ENCODE results near the gene TCEANC2.

Gene TCEANC2

DNA sequence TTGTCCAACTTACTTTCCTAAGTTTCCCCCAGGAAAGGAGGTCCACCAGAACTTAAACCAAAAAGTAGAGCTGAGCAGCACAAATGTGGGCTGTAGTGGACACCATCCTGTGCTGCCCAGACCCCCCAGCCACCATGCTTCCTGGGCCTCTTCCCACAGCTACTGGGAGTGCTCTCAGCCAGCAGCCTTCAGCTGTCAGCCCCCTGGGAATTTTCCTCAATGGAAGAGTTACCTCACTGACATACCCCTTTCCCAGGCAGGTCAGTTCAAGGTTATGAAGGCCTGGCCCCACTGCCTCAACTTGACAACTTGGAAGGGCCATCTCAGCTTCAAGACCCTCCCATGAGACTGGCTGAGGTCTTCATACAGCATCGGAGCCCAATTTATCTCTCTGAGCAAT lies 51.7 kb downstream of the TCEANC2 start:
- peaks cover 5% of the 10 kb centered on the region for H3K4me1 ChIP-seq (ENCODE audit: control insufficient read depth, insufficient read depth, low read length, poor library complexity, severe bottlenecking)
- WGBS, 2 experiments (ENCODE audit: insufficient coverage in 2 of 2): 67 to 86% methylated on average over 1 of the region's 1 CpG
- no peaks in the 10 kb centered on the region for H3K9me3 ChIP-seq (ENCODE audit: control insufficient read depth, low read length)
- no peak overlapping the region for H3K4me3 ChIP-seq (ENCODE audit: extremely low read depth, insufficient read depth, low read length, poor library complexity, severe bottlenecking)
- no peak overlapping the region for H3K27ac ChIP-seq (ENCODE audit: low read depth, low read length, severe bottlenecking)
- no peaks in the 10 kb centered on the region for H3K36me3 ChIP-seq (ENCODE audit: control insufficient read depth, insufficient read depth, low read length)

- 80 to 94% methylated on average over 1 to 5 of the region's 6 CpGs for WGBS, 2 experiments (ENCODE audit: insufficient coverage in 2 of 2)
- no peaks in the 10 kb centered on the region for H3K36me3 ChIP-seq (ENCODE audit: control insufficient read depth, insufficient read depth, low read length)
- H3K4me3 ChIP-seq (ENCODE audit: extremely low read depth, insufficient read depth, low read length, poor library complexity, severe bottlenecking): no peak overlapping the region
- H3K9me3 ChIP-seq (ENCODE audit: control insufficient read depth, low read length): no peaks in the 10 kb centered on the region
- peaks cover 5% of the 10 kb centered on the region for H3K4me1 ChIP-seq (ENCODE audit: control insufficient read depth, insufficient read depth, low read length, poor library complexity, severe bottlenecking)
- no peak overlapping the region for H3K27ac ChIP-seq (ENCODE audit: low read depth, low read length, severe bottlenecking)
Observed at GRCh38 chr1:54105736-54106269, 52.4 kb downstream of the TCEANC2 start.

GRCh38 chr1:54107131-54107530 lies 53.7 kb downstream of the TCEANC2 start:
- peaks cover 5% of the 10 kb centered on the region for H3K4me1 ChIP-seq (ENCODE audit: control insufficient read depth, insufficient read depth, low read length, poor library complexity, severe bottlenecking)
- H3K36me3 ChIP-seq (ENCODE audit: control insufficient read depth, insufficient read depth, low read length): no peaks in the 10 kb centered on the region
- no peaks in the 10 kb centered on the region for H3K9me3 ChIP-seq (ENCODE audit: control insufficient read depth, low read length)
- H3K27ac ChIP-seq (ENCODE audit: low read depth, low read length, severe bottlenecking): no peak overlapping the region
- H3K4me3 ChIP-seq (ENCODE audit: extremely low read depth, insufficient read depth, low read length, poor library complexity, severe bottlenecking): no peak overlapping the region
- 94 to 100% methylated on average over 1 to 2 of the region's 2 CpGs for WGBS, 2 experiments (ENCODE audit: insufficient coverage in 2 of 2)

DNA sequence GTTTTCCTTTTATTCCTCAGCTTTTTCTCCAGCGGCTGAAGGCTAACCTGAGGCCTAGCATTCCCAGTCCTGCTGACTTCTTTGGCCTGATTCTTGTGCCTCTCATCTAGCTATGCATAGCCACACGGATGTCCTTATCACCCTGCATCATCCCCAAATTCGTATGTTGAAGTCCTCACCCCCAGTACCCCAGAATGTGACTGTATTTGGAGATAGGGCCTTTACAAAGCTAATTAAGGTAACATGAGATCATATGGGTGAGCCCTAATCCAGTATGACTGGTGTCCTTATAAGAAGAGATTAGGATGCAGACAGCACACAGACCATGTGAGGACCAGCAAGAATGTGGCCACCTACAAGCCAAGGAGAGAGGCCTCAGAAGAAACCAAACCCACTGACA lies 54.7 kb downstream of the TCEANC2 start:
- Histone ChIP-seq H3K36me3 (ENCODE audit: control insufficient read depth, insufficient read depth, low read length) (no peaks in the 10 kb centered on the region), H3K27ac (ENCODE audit: low read depth, low read length, severe bottlenecking) (no peak overlapping the region), H3K4me1 (ENCODE audit: control insufficient read depth, insufficient read depth, low read length, poor library complexity, severe bottlenecking) (peaks cover 5% of the 10 kb centered on the region), H3K9me3 (ENCODE audit: control insufficient read depth, low read length) (no peaks in the 10 kb centered on the region), H3K4me3 (ENCODE audit: extremely low read depth, insufficient read depth, low read length, poor library complexity, severe bottlenecking) (no peak overlapping the region)
- WGBS, 2 experiments (ENCODE audit: insufficient coverage in 2 of 2): 80 to 100% methylated on average over 1 to 2 of the region's 3 CpGs

GRCh38 chr1:54109129-54110090 lies 56.0 kb downstream of the TCEANC2 start:
- H3K4me3 ChIP-seq (ENCODE audit: extremely low read depth, insufficient read depth, low read length, poor library complexity, severe bottlenecking): no peak overlapping the region
- H3K9me3 ChIP-seq (ENCODE audit: control insufficient read depth, low read length): no peaks in the 10 kb centered on the region
- H3K27ac ChIP-seq (ENCODE audit: low read depth, low read length, severe bottlenecking): no peak overlapping the region
- H3K4me1 ChIP-seq (ENCODE audit: control insufficient read depth, insufficient read depth, low read length, poor library complexity, severe bottlenecking): peaks cover 5% of the 10 kb centered on the region
- 88 to 93% methylated on average over 4 to 5 of the region's 6 CpGs for WGBS, 2 experiments (ENCODE audit: insufficient coverage in 2 of 2)
- H3K36me3 ChIP-seq (ENCODE audit: control insufficient read depth, insufficient read depth, low read length): no peaks in the 10 kb centered on the region

DNA sequence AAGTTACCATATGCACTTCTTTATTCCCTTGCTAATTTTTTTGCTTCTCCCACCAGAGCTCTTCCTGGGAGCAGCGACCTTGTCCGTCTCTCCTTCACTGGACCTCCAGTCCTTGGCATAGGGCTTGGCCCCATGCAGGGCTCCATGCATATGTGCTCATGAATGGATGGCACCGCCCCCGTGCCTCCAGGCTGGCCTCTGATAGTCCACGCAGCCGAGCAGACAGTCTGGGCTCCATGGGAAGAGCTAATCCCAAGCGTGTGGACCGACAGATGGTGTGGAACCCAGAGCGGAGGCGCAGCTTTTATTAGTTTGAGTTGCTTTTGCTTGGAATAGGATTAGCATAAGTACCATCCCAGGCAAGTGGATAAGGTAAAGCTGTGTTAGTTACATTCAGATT lies 57.6 kb downstream of the TCEANC2 start:
- Histone ChIP-seq H3K27ac (ENCODE audit: low read depth, low read length, severe bottlenecking) (no peak overlapping the region), H3K4me3 (ENCODE audit: extremely low read depth, insufficient read depth, low read length, poor library complexity, severe bottlenecking) (no peak overlapping the region), H3K4me1 (ENCODE audit: control insufficient read depth, insufficient read depth, low read length, poor library complexity, severe bottlenecking) (no peaks in the 10 kb centered on the region), H3K9me3 (ENCODE audit: control insufficient read depth, low read length) (no peaks in the 10 kb centered on the region), H3K36me3 (ENCODE audit: control insufficient read depth, insufficient read depth, low read length) (no peaks in the 10 kb centered on the region)
- whole genome bisulfite sequencing, 2 experiments (ENCODE audit: insufficient coverage in 2 of 2): 90% methylated on average over 9 to 10 of the region's 10 CpGs

- no peak overlapping the region for H3K27ac ChIP-seq (ENCODE audit: low read depth, low read length, severe bottlenecking)
- H3K4me1 ChIP-seq (ENCODE audit: control insufficient read depth, insufficient read depth, low read length, poor library complexity, severe bottlenecking): no peaks in the 10 kb centered on the region
- H3K4me3 ChIP-seq (ENCODE audit: extremely low read depth, insufficient read depth, low read length, poor library complexity, severe bottlenecking): no peak overlapping the region
- no peaks in the 10 kb centered on the region for H3K9me3 ChIP-seq (ENCODE audit: control insufficient read depth, low read length)
- 95 to 100% methylated on average over 2 of the region's 3 CpGs for WGBS, 2 experiments (ENCODE audit: insufficient coverage in 2 of 2)
- no peaks in the 10 kb centered on the region for H3K36me3 ChIP-seq (ENCODE audit: control insufficient read depth, insufficient read depth, low read length)
Observed at GRCh38 chr1:54111624-54112023, 58.2 kb downstream of the TCEANC2 start.

DNA sequence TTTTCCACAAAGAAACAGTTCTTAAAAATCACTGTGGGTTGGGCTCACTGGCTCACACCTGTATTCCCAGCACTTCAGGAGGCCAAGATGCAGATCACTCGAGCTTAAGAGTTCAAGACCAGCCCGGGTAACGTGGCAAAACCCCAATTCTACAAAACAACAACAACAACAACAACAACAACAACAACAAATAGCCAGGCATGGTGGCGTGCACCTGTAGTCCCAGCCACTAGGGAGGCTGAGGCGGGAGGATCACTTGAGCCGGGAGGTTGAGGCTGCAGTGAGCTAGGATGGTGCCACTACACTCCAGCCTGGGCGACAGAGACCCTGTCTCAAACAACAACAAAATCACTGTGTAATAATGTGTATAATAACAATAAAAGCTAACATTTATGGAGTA lies 58.6 kb downstream of the TCEANC2 start:
- Histone ChIP-seq H3K4me1 (ENCODE audit: control insufficient read depth, insufficient read depth, low read length, poor library complexity, severe bottlenecking) (no peaks in the 10 kb centered on the region), H3K9me3 (ENCODE audit: control insufficient read depth, low read length) (no peaks in the 10 kb centered on the region), H3K27ac (ENCODE audit: low read depth, low read length, severe bottlenecking) (no peak overlapping the region), H3K36me3 (ENCODE audit: control insufficient read depth, insufficient read depth, low read length) (no peaks in the 10 kb centered on the region), H3K4me3 (ENCODE audit: extremely low read depth, insufficient read depth, low read length, poor library complexity, severe bottlenecking) (no peak overlapping the region)
- WGBS, 2 experiments (ENCODE audit: insufficient coverage in 2 of 2): 71 to 74% methylated on average over 1 to 2 of the region's 7 CpGs

DNA sequence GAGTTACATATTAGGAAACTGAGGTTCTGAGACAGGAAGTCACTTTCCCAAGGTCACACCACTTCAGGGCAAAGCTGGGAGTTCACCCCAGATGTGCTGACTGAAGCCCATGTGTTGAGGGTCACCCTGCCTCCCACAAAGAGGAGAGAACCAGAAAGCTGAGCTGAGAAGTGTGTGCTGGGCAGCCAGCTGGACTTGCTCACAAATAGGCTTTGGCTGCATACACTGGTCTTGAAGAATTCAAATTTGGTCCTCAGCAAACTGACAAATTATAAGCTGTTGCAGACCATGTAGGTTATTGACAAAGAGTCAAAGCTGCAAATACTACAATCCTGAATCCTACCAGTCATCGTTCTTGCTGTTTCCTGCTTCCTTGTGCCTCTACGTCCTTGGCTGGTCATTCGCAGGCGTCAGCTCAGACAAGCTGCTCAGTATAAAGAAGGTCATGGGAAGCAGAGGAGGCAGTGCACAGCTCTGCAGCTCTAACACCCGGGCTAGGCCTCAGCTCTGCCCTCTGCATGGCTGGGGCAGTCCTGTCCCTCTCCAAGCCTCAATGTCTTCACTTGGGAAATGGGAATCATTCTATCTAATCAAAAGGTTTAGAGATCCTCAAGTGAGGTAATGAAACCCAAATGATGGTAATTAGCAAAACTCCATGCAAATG lies 59.4 kb downstream of the TCEANC2 start:
- 89 to 98% methylated on average over 4 to 5 of the region's 5 CpGs for WGBS, 2 experiments (ENCODE audit: insufficient coverage in 2 of 2)
- Histone ChIP-seq H3K27ac (ENCODE audit: low read depth, low read length, severe bottlenecking) (no peak overlapping the region), H3K36me3 (ENCODE audit: control insufficient read depth, insufficient read depth, low read length) (no peaks in the 10 kb centered on the region), H3K4me3 (ENCODE audit: extremely low read depth, insufficient read depth, low read length, poor library complexity, severe bottlenecking) (no peak overlapping the region), H3K4me1 (ENCODE audit: control insufficient read depth, insufficient read depth, low read length, poor library complexity, severe bottlenecking) (no peaks in the 10 kb centered on the region), H3K9me3 (ENCODE audit: control insufficient read depth, low read length) (no peaks in the 10 kb centered on the region)

GRCh38 chr1:54114001-54114400 lies 60.6 kb downstream of the TCEANC2 start:
- Histone ChIP-seq H3K4me3 (ENCODE audit: extremely low read depth, insufficient read depth, low read length, poor library complexity, severe bottlenecking) (no peak overlapping the region), H3K27ac (ENCODE audit: low read depth, low read length, severe bottlenecking) (no peak overlapping the region), H3K4me1 (ENCODE audit: control insufficient read depth, insufficient read depth, low read length, poor library complexity, severe bottlenecking) (peaks cover 9% of the 10 kb centered on the region), H3K9me3 (ENCODE audit: control insufficient read depth, low read length) (no peaks in the 10 kb centered on the region), H3K36me3 (ENCODE audit: control insufficient read depth, insufficient read depth, low read length) (no peaks in the 10 kb centered on the region)
- 87 to 90% methylated on average over 4 of the region's 4 CpGs for WGBS, 2 experiments (ENCODE audit: insufficient coverage in 2 of 2)

Measured in mesodermal cell (in vitro differentiated cells).